Adrenal gland (tissue), 5 donors: ENCODE measurements around the gene SMAP2.
"Not testable (repeated sequence)": the region's sequence is repeated elsewhere in the genome, so short reads cannot be mapped to it uniquely, and the experiment has no call there.

Experiments used
- CTCF ChIP-seq, 6 experiments: fragments of 450-650 bp in 4 of 6; fragments of 200-600 bp in 2 of 6; sonication (generic) in 1 of 6; IDR thresholded peaks; 1 replicate in 5 of 6; 2 replicates in 1 of 6; pipeline versions ENCODE4 v1.5.1 to v1.8.0; 2016 to 2021; ENCODE audit warnings: antibody characterized with exemption in 6 of 6, mild to moderate bottlenecking in 2 of 6, moderate library complexity in 1 of 6
- POLR2A ChIP-seq, 2 donors: fragments of 450-650 bp; IDR thresholded peaks; one replicate each; pipeline ENCODE4 v1.6.1; 2017; ENCODE audit warnings: antibody characterized with exemption in 2 of 2, mild to moderate bottlenecking in 2 of 2, moderate library complexity in 1 of 2
- donor health status: DM: no; HTN: no; CAD: no.

DNA sequence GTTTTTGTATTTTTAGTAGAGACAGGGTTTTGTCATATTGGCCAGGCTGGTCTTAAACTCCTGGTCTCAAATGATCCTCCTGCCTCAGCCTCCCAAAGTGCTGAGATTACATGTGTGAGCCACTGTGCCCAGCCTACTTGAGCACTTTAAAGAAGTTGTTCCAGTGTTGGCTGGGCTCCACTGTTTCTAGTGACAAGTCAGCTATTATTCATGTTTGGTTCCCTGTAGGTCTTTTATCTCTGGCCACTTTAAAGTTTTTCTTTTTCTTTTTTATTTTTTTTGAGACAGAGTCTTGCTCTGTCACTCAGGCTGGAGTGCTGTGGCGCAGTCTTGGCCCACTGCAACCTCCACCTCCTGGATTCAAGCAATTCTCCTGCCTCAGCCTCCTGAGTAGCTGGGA, 42.1 kb upstream of the SMAP2 start:
- not testable (repeated sequence) for TF ChIP-seq CTCF, POLR2A (IDR thresholded peaks at IDR 0.05)
